A204.1 (cell line): ENCODE results near the gene MYO10.

Experiments used
- FAIRE-seq: peaks from 2 replicates; lab custom pipeline; 2012; peaks lifted over from hg19 to GRCh38; lab: Jason Lieb, UNC

MYO10 gene

GRCh38 chr5:16812448-16812847, 123.6 kb downstream of the MYO10 start:
- FAIRE-seq = no peak

- no peak for FAIRE-seq
Observed at GRCh38 chr5:16810208-16810854, 125.8 kb downstream of the MYO10 start.

DNA sequence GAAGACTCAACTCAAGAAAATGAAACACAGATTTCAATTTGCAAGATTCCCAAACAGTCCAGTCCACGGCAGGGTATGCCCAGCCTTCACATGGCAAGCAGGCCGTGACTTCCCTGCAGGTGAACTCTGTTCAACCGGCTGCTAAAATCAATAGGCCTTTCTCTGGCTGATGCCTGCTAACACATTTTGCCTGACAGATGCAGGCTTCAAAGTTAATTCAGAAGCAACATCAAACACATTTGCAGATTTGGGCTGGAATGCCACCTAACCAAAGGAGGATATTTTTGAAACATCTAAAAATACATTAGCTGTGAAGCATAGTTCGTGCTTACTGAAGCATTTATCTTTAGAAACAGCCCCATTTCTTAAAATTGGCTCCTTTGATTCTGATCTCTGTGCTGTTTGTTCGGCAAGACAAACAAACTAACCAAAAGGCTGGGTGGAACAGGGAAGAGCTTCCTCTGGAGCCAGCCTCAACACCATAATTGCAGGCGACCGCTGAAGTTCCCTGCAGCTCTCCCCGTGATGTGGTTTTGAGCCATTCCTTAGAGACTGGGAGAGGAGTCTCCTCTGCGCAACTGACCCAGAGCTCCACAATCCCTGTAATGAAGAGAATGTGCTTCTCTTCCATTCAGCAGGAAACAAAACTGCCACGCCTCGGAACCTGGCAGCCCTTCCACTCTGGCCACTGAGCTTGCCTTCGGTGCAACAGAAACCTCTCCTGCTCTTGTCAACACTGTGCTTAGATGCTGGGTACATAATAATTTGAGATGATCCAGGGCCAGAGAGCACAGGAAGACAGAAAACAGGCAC, 126.5 kb downstream of the MYO10 start:
- FAIRE-seq = no peak

- FAIRE-seq = no peak
Observed at GRCh38 chr5:16809010-16809394, 127.1 kb downstream of the MYO10 start.

GRCh38 chr5:16808021-16808420, 128.1 kb downstream of the MYO10 start:
- FAIRE-seq = no peak

GRCh38 chr5:16807547-16807864, 128.6 kb downstream of the MYO10 start:
- FAIRE-seq = no peak

DNA sequence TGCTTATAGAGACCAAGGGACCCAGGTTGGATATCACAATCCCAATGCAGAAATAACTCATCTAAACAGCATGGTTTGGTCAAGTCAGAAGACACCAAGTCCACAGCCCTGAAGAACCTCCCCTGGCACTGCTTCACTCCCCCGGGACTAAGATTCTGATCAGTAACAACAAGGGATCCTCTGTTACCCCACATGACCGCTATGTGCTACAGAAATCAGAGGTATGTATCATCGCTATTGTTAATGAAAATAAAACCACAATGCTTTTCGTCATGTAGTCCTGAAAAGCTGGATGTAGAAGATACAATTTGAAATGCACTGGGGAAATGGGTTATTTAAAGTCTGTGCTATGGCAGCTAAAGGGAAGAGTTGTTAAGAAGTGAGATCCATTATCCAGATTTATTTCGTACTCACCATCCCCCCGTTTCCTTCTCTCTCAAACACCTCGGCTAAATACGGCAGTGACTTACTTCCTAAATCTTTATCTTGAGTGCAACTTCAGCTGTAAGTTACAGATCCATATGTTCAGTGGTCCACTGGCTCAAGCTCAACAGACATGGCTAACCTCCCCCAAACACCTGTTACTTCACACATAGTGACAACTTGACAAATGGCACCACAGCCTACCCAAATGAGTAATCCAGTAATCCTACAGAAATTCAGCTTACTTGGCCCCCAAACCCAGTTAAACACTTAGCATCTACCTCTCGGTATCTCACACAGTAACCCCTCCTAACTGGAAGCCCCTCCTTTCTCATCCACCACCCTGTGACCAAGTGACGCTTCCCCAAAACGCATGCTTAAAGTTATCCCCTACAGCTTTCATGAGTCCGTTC, 129.2 kb downstream of the MYO10 start:
- no peak for FAIRE-seq

GRCh38 chr5:16805486-16805885, 130.6 kb downstream of the MYO10 start:
- FAIRE-seq = no peak

GRCh38 chr5:16803831-16804230, 132.3 kb downstream of the MYO10 start:
- no peak for FAIRE-seq

- FAIRE-seq = no peak
Observed at GRCh38 chr5:16800477-16800876, 135.6 kb downstream of the MYO10 start.

- no peak for FAIRE-seq
Observed at GRCh38 chr5:16799796-16800195, 136.3 kb downstream of the MYO10 start.

GRCh38 chr5:16797951-16798350, 138.1 kb downstream of the MYO10 start:
- no peak for FAIRE-seq

DNA sequence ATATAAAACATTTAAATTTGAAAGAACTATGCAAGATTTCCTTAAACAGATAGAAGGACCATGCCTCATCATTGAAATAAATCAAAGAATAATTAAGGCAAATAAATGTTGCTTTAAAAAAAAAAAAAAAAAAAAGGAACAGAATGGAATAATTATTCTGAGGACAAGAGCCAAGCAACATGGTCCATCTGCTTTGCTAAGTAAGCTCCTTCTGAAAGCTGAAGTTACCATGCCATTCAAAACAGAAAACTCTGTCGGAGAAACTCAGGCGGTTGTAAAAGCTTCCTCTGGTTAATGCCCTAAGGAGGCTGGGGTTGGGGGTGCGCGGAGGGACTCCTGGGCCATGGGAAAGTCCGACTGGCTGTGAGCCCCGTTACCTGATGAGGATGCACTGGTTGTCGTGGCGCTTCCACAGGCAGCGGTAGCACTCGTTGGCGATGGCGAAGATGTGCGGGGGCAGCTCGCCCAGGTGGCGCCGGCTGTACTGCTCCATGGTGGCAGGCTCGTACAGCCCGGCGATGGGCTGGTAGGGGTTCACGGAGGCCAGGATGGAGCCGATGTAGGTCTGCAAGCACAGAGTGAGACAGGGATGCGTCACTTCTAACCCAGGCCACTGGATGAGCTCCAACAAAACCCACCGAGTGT, 141.7 kb downstream of the MYO10 start:
- FAIRE-seq = no peak

DNA sequence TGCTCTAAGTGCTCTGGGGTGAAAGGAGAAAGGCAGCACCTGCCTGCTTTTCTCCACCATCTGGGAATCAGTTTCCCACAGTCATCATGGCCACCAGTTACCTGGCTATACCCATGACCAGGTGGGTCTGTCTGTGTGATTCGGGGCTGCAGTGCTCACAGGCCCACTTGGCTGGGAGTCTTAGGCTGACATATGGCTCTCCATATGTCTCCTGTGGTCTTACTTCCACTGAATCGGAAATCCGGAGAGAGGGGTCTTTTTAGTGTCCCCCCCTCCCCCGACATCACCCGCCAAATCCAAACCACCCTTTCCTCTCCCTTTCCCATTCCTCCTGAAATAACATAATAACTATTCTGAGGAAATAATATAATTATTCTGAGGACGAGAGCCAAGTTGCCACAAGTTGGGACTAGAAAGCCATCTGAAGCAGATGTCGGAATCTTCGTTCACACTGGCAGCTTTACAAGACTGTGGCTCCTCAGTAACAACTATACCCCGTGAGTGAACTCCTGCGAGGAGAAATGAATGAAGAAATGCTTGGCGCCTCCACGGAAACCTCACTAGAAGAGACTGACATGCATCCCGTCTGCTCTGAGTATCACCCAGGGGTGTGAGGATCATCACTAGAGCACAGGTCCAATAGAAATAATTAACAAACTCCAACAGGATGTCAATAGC, 143.4 kb downstream of the MYO10 start:
- FAIRE-seq = no peak

DNA sequence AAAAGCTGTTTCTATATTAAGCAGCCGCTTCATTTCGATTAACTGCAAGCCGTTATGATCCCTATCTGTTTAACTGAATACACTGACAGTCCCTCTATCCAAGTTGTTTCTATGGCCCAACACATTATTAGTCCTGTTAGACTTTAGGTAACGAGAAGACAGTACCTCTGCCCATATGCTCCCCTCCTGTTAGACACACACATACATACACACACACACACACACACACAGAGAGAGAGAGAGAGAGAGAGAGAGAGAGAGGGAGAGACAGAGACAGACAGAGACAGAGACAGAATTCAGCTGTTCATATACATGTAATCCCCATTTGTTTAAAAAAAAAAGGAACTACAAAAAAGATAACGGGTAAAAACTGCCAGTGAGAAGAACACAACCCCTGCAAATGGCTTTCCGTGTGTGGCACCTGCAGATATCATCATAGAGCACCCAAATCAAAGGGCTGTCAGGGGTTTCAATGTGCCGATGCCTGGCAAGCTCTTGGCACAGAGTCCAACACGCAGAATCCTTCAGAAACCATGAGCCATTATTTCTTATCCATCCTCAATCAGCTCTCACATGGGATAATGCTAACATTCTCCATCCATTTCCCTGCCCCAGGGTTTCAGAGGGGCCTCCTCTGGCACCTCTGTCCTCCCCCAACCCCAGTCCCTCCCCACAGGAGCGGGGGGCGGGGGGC, 144.0 kb downstream of the MYO10 start:
- FAIRE-seq = no peak

- FAIRE-seq = peak; percentile 82
Observed at GRCh38 chr5:16791036-16791705, 144.9 kb downstream of the MYO10 start.

DNA sequence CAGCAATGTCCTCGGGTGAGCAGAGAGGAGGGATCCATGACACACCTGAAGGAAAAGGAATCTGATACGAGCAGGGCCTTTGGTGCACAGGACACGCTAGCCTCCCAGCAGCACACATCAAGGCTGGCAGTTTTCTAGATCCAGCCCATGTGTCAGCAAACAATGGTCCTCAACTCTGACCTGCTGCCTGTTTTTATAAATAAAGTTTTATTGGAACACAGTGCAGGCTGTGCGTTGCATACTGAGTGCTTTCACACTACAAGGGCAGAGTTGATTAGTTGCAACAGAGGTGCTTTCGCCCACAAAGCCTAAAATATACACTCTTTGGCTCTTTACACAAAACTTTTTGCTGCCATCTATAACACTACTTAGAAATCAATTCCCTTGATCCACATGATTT, 147.1 kb downstream of the MYO10 start:
- FAIRE-seq = no peak

- no peak for FAIRE-seq
Observed at GRCh38 chr5:16787278-16787677, 148.8 kb downstream of the MYO10 start.

GRCh38 chr5:16784843-16785791, 151.0 kb downstream of the MYO10 start:
- FAIRE-seq = no peak

DNA sequence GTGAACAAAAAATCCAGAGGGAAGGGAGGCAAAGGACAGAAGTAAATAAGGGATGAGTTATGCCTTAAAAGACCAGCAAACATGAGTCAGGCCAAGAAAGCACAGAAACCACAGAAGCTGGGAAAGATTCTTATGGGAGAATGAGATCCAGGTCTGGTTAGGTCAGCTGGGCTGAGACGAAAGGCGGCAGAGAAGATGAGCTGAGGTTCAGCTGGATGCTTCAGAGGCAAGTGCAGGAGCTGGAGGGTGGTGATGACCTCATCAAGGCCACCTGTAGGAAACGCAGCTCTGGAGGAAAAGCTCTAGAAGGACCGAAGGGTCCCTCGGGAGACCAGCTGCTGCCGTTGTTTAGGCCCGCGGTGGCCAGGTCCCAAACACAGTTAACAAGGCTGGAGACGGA, 152.0 kb downstream of the MYO10 start:
- no peak for FAIRE-seq
